ENCODE data around the gene TDRD9. TPM values are rescaled to one million over a fixed set of nuclear protein-coding genes. Genes with fewer than 3 reads are reported as not detected.

TDRD9 gene
- total RNA-seq, 1 donor from 2014 or later: not detected

DNA sequence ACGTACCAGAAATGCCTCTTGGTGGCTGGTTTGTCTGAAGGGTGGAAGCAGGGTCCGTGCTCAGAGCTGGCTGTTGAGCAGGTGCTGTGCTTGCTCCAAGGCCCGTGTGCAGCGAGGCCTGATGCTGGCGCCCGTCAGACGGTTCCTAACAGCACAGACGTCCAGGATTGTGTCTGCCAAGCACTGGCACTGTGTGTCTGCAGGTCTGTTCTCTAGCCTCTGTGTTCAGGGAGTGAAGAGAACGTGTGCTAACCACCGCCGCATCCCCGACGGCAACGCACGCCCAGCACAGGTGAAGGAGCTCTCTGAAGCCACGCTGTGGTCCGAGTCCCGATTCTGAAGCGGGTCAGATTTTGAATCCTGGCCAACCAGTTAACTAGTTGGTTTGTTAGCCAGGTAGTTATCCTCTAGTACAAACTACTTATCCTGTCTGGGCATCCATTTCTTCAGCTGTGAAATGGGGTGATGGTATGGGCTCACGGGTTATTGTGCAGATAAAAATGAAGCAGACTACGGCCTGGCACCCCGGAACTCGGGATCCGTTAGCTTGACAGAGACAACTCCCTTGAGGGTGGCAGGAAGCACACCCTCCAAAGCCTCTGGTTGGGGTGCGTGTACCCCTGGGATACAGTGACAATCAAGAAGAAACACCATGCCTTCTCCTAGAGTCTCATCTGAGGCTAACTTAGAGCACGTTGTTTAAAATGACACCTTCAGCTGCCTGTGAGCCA lies 18.6 kb upstream of the TDRD9 start:
- Mint-ChIP-seq H3K9me3 (ENCODE audit: low read depth) (no peaks in the 10 kb centered on the region), H3K4me1 (ENCODE audit: low read depth) (peaks cover 2% of the 10 kb centered on the region), H3K27ac (no peak overlapping the region), H3K36me3 (ENCODE audit: insufficient read depth) (peaks cover 5% of the 10 kb centered on the region), H3K4me3 (ENCODE audit: low read depth) (no peak overlapping the region), H3K27me3 (no peaks in the 10 kb centered on the region)
- no peak for DNase-seq (ENCODE audit: low spot score, unreplicated experiment)
- TF ChIP-seq, protein P1, sequence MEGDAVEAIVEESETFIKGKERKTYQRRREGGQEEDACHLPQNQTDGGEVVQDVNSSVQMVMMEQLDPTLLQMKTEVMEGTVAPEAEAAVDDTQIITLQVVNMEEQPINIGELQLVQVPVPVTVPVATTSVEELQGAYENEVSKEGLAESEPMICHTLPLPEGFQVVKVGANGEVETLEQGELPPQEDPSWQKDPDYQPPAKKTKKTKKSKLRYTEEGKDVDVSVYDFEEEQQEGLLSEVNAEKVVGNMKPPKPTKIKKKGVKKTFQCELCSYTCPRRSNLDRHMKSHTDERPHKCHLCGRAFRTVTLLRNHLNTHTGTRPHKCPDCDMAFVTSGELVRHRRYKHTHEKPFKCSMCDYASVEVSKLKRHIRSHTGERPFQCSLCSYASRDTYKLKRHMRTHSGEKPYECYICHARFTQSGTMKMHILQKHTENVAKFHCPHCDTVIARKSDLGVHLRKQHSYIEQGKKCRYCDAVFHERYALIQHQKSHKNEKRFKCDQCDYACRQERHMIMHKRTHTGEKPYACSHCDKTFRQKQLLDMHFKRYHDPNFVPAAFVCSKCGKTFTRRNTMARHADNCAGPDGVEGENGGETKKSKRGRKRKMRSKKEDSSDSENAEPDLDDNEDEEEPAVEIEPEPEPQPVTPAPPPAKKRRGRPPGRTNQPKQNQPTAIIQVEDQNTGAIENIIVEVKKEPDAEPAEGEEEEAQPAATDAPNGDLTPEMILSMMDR (IDR thresholded peaks at IDR 0.05; ENCODE audit: unreplicated experiment): no peak

GRCh38 chr14:103910262-103910935 lies 17.9 kb upstream of the TDRD9 start:
- H3K9me3 Mint-ChIP-seq (ENCODE audit: low read depth): no peaks in the 10 kb centered on the region
- peak overlapping the region; percentile 2 for H3K27ac Mint-ChIP-seq
- no peaks in the 10 kb centered on the region for H3K27me3 Mint-ChIP-seq
- peak overlapping the region; percentile 42 for H3K4me3 Mint-ChIP-seq (ENCODE audit: low read depth)
- H3K36me3 Mint-ChIP-seq (ENCODE audit: insufficient read depth): peaks cover 7% of the 10 kb centered on the region
- TF ChIP-seq, protein P1 (IDR thresholded peaks at IDR 0.05; ENCODE audit: unreplicated experiment): peak; percentile 90
- H3K4me1 Mint-ChIP-seq (ENCODE audit: low read depth): peaks cover 2% of the 10 kb centered on the region
- peak; percentile 71 for DNase-seq (ENCODE audit: low spot score, unreplicated experiment)

DNA sequence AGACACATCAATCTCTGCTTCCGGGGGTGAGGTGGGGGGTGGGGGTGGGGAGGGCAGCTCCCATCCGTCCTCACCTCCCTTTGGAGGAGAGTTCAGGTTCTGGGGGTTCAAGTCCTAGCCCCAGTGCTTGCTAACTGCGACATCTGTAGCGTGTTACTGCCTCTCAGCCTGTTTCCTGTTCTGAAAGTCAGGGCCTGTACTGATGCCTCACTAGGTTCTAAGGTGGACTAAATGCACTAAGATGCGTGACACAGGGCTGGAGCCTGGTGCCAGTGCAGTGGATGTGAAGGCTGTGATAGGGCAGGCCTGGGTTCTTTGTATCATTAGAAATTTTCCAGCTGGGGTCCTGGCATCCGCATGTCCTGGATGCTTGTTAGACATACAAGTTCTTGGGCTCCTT lies 17.3 kb upstream of the TDRD9 start:
- H3K27ac Mint-ChIP-seq: no peak overlapping the region
- TF ChIP-seq, protein P1 (IDR thresholded peaks at IDR 0.05; ENCODE audit: unreplicated experiment): no peak
- DNase-seq (ENCODE audit: low spot score, unreplicated experiment): no peak
- H3K4me1 Mint-ChIP-seq (ENCODE audit: low read depth): peaks cover 2% of the 10 kb centered on the region
- no peaks in the 10 kb centered on the region for H3K27me3 Mint-ChIP-seq
- H3K36me3 Mint-ChIP-seq (ENCODE audit: insufficient read depth): peaks cover 11% of the 10 kb centered on the region
- no peaks in the 10 kb centered on the region for H3K9me3 Mint-ChIP-seq (ENCODE audit: low read depth)
- no peak overlapping the region for H3K4me3 Mint-ChIP-seq (ENCODE audit: low read depth)

DNA sequence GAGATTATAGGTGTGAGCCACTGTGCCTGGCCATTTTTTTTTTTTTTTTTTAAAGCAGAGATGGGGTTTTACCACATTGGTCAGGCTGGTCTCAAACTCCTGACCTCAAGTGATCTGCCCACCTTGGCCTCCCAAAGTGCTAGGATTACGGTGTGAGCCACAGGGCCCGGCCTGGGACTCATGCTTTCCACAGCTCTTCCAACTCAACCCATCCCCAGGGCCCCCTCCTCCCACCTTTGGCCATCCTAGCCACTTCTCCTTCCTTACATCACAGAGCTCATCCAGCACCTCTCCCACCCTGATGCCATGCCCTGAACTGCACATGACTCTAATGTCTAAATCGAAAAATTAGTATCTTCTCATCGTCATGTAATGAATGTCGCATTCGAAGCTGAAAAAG lies 12.6 kb upstream of the TDRD9 start:
- Mint-ChIP-seq H3K9me3 (ENCODE audit: low read depth) (no peaks in the 10 kb centered on the region), H3K4me1 (ENCODE audit: low read depth) (peaks cover 2% of the 10 kb centered on the region), H3K27ac (no peak overlapping the region), H3K4me3 (ENCODE audit: low read depth) (no peak overlapping the region), H3K27me3 (no peaks in the 10 kb centered on the region), H3K36me3 (ENCODE audit: insufficient read depth) (peaks cover 9% of the 10 kb centered on the region)
- no peak for DNase-seq (ENCODE audit: low spot score, unreplicated experiment)
- TF ChIP-seq, protein P1 (IDR thresholded peaks at IDR 0.05; ENCODE audit: unreplicated experiment): no peak

GRCh38 chr14:103916636-103917262 lies 11.5 kb upstream of the TDRD9 start:
- peak overlapping the region; percentile 10 for H3K27ac Mint-ChIP-seq
- DNase-seq (ENCODE audit: low spot score, unreplicated experiment): no peak

More at GRCh38 chr14:103916636-103917262, 11.5 kb upstream of the TDRD9 start:
- H3K9me3 Mint-ChIP-seq (ENCODE audit: low read depth): no peaks in the 10 kb centered on the region
- peaks cover 5% of the 10 kb centered on the region for H3K4me1 Mint-ChIP-seq (ENCODE audit: low read depth)
- H3K27me3 Mint-ChIP-seq: no peaks in the 10 kb centered on the region
- TF ChIP-seq, protein P1 (IDR thresholded peaks at IDR 0.05; ENCODE audit: unreplicated experiment): no peak
- peaks cover 9% of the 10 kb centered on the region for H3K36me3 Mint-ChIP-seq (ENCODE audit: insufficient read depth)
- H3K4me3 Mint-ChIP-seq (ENCODE audit: low read depth): no peak overlapping the region
